Endothelial cell of umbilical vein (primary cell): Measurements from ENCODE around the gene PEDS1.

Source experiments
- CTCF ChIP-seq, 2 donors: IDR thresholded peaks; 1 replicate in 1 of 2; 2 replicates in 1 of 2; pipeline ENCODE4 v1.5.1; 2011; ENCODE audit warnings: low read length in 2 of 2, mild to moderate bottlenecking in 2 of 2, moderate library complexity in 2 of 2, control low read depth in 1 of 2, inconsistent platforms in 1 of 2, low read depth in 1 of 2; ENCODE audit not compliant: insufficient read depth in 1 of 2; ENCODE audit errors: extremely low read depth in 1 of 2
- EZH2 ChIP-seq: IDR thresholded peaks from 2 replicates; pipeline ENCODE4 v1.6.1; 2012; ENCODE audit warnings: borderline replicate concordance, low read depth, mild to moderate bottlenecking, moderate library complexity, low read length, inconsistent platforms; ENCODE audit not compliant: severe bottlenecking
- FOS ChIP-seq: IDR thresholded peaks from 2 replicates; pipeline ENCODE4 v1.6.1; 2011; ENCODE audit warnings: mild to moderate bottlenecking, low read length, moderate library complexity, borderline replicate concordance; ENCODE audit not compliant: insufficient read depth
- GATA2 ChIP-seq: IDR thresholded peaks from 2 replicates; pipeline ENCODE4 v1.7.0; 2011; ENCODE audit warnings: low read depth, mild to moderate bottlenecking, moderate library complexity, mixed read lengths, low read length; ENCODE audit not compliant: insufficient read length, insufficient read depth
- JUN ChIP-seq: IDR thresholded peaks from 2 replicates; pipeline ENCODE4 v1.6.1; 2011; ENCODE audit warnings: borderline replicate concordance, low read depth; ENCODE audit not compliant: insufficient read length, insufficient read depth
- MAX ChIP-seq: IDR thresholded peaks from 2 replicates; pipeline ENCODE4 v1.6.1; 2011; ENCODE audit not compliant: insufficient read depth, insufficient read length
- MYC ChIP-seq: IDR thresholded peaks from one replicate; pipeline ENCODE4 v1.6.1; 2011; ENCODE audit warnings: mild to moderate bottlenecking, low read depth, low read length
- POLR2A ChIP-seq: IDR thresholded peaks from 2 replicates; pipeline ENCODE4 v1.6.1; 2012; ENCODE audit warnings: low read depth, mild to moderate bottlenecking, control low read depth, low read length
- POLR2AphosphoS5 ChIP-seq: IDR thresholded peaks from 2 replicates; pipeline ENCODE4 v1.6.1; 2012; ENCODE audit warnings: low read depth, mild to moderate bottlenecking, control low read depth, low read length, moderate library complexity; ENCODE audit not compliant: insufficient read depth

- TF ChIP-seq EZH2, result no peak
- no peak for TF ChIP-seq CTCF (IDR thresholded peaks at IDR 0.05; ENCODE audit: extremely low read depth in 1 of 2, insufficient read depth in 1 of 2, low read depth in 1 of 2, low read length in 2 of 2)
- TF ChIP-seq POLR2A, result no peak
- no peak for TF ChIP-seq MAX
- TF ChIP-seq GATA2, result no peak
- no peak for TF ChIP-seq POLR2AphosphoS5
- no peak for TF ChIP-seq JUN
- no peak for TF ChIP-seq MYC
- TF ChIP-seq FOS, result no peak
Measured at GRCh38 chr20:50188879-50189680, 35.6 kb upstream of the PEDS1 start.
